Measurements from ENCODE around the gene RFC5. TPM values are rescaled to one million over a fixed set of nuclear protein-coding genes. Genes with fewer than 3 reads are reported as not detected.

Gene RFC5
- total and polyA plus RNA-seq, 2 of the 13 experiments (the other 11 are each of a cell fraction or from before 2014, with no cell fraction given): 16.8 to 51.4 TPM

DNA sequence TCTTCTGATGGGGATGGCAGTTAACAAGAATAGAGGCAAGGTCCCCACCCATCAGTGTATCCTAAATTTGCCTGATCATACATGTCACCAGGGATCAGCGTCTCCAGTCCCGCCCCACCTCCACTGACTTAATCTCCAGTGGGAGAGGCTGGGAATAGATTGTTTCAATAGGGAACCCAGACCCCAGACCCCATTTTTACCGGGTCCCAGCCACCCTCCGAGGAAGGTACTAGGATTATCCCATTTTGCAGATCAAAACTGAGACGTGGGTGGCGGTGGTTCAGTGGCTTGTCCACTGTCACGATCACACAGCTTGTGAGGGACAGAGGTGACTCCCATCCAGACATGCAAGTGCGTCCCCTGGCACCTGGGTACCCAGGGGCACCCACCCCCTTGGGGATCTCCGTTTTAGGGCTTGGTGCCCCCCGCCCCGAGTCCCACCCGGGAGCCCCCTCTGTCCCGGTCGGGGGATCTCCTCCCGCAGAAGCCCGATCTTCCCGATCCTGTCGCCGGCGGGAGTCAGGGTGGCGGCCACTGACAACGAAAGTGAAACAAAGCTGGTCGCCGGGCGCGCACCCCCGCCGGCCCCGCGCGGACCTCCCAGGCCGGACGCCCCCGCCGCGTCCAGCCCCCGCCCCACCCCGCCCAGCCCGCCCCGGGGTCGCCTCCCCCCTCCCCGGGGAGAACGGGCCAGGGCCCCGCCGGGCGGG, 44.0 kb downstream of the RFC5 start:
- 2% methylated on average over 7 of the region's 46 CpGs for WGBS (ENCODE audit: low lambda C conversion rate)
- peak; percentile 10; the same call in 1 of the 3 replicates for ATAC-seq
- no peaks in the 10 kb centered on the region for H4K20me1 ChIP-seq (ENCODE audit: insufficient read depth, low read length)
- no peaks in the 10 kb centered on the region for H3K36me3 ChIP-seq (replicated peaks in 1 of 2; ENCODE audit: control insufficient read depth in 1 of 2, insufficient read depth in 2 of 2, low read length in 2 of 2)
- no TSS peak for BruUV-seq (replicated peaks)
- peak overlapping the region; percentile 73 for H3K27ac ChIP-seq (ENCODE audit: extremely low read length, insufficient read depth, low read length)
- H3K9me3 ChIP-seq (ENCODE audit: low read length): no peaks in the 10 kb centered on the region
- ChIA-PET CTCF (ENCODE audit: low intra/inter-chr PET ratio, low total read pairs) (no interaction called here), POLR2A (interaction anchor here (0.6 to 2.0 kb wide), 6 partner anchors 23 to 316 kb away, joined by 3 to 7 read pairs (median 4); partner anchors contain the start of genes SUDS3, TAOK3 and VSIG10)
- peak overlapping the region; percentile 78 for H3K9ac ChIP-seq (ENCODE audit: insufficient read depth, low read depth, low read length)
- H3K4me3 ChIP-seq (replicated peaks in 1 of 3; ENCODE audit: insufficient read depth in 1 of 3, low read depth in 2 of 3, low read length in 3 of 3): peak overlapping the region; percentile 69 to 92 (median 86)
- peaks cover 70% of the 10 kb centered on the region for H3K4me1 ChIP-seq (ENCODE audit: insufficient read depth, low read length)
- no peak for FAIRE-seq
- no peaks in the 10 kb centered on the region; a peak in 1 of 5 replicates for H3K27me3 ChIP-seq (ENCODE audit: control insufficient read depth in 1 of 2, insufficient read depth in 2 of 2, low read length in 2 of 2)
- peak overlapping the region; percentile 96 for H3K4me2 ChIP-seq (ENCODE audit: low read depth, low read length)
- in situ Hi-C loops (cut with HindIII; ENCODE audit: extremely low pct_ligation_motif_present, low pct_unique_long_range_greater_than_20kb): no loop called here
- intact Hi-C loops (cut with micrococcal nuclease; ENCODE audit: unreplicated experiment): loop anchor here (1.0 kb wide), 2 partner anchors 8 to 43 kb away; no protein-coding TSS in a partner anchor
- H3K79me2 ChIP-seq (ENCODE audit: insufficient read depth, low read length): peaks cover 17% of the 10 kb centered on the region
- H2AFZ ChIP-seq (ENCODE audit: low read length): no peak overlapping the region
- no peak for DNase-seq (ENCODE audit: low spot score)
- TF ChIP-seq, protein P1, sequence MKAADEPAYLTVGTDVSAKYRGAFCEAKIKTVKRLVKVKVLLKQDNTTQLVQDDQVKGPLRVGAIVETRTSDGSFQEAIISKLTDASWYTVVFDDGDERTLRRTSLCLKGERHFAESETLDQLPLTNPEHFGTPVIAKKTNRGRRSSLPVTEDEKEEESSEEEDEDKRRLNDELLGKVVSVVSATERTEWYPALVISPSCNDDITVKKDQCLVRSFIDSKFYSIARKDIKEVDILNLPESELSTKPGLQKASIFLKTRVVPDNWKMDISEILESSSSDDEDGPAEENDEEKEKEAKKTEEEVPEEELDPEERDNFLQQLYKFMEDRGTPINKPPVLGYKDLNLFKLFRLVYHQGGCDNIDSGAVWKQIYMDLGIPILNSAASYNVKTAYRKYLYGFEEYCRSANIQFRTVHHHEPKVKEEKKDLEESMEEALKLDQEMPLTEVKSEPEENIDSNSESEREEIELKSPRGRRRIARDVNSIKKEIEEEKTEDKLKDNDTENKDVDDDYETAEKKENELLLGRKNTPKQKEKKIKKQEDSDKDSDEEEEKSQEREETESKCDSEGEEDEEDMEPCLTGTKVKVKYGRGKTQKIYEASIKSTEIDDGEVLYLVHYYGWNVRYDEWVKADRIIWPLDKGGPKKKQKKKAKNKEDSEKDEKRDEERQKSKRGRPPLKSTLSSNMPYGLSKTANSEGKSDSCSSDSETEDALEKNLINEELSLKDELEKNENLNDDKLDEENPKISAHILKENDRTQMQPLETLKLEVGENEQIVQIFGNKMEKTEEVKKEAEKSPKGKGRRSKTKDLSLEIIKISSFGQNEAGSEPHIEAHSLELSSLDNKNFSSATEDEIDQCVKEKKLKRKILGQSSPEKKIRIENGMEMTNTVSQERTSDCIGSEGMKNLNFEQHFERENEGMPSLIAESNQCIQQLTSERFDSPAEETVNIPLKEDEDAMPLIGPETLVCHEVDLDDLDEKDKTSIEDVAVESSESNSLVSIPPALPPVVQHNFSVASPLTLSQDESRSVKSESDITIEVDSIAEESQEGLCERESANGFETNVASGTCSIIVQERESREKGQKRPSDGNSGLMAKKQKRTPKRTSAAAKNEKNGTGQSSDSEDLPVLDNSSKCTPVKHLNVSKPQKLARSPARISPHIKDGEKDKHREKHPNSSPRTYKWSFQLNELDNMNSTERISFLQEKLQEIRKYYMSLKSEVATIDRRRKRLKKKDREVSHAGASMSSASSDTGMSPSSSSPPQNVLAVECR (CRISPR knock-in tag; IDR thresholded peaks at IDR 0.05; ENCODE audit: borderline replicate concordance): peak; percentile 6; the same call in 1 of the 2 replicates
- TF ChIP-seq TARDBP (CRISPR knock-in tag; IDR thresholded peaks at IDR 0.05) (no peak), BRCA1 (CRISPR knock-in tag; IDR thresholded peaks at IDR 0.05) (no peak), ASH2L (IDR thresholded peaks at IDR 0.05; ENCODE audit: insufficient read length, low read depth, low read length) (peak; percentile 51), AGO2 (optimal IDR thresholded peaks at IDR 0.05; ENCODE audit: low read depth, low read length) (peak; percentile 45), PCBP1 (IDR thresholded peaks at IDR 0.05; ENCODE audit: borderline replicate concordance, low read depth, low read length) (no peak), ZNF501 (CRISPR knock-in tag; IDR thresholded peaks at IDR 0.05) (peak; percentile 38; the same call in 1 of the 2 replicates), SMAD1 (CRISPR knock-in tag; IDR thresholded peaks at IDR 0.05; ENCODE audit: borderline replicate concordance, low read depth) (0 out of 2 replicates have a peak, but pooled peaks have one; percentile 49), IRF2 (CRISPR knock-in tag; IDR thresholded peaks at IDR 0.05) (0 out of 2 replicates have a peak, but pooled peaks have one; percentile 63)
- TF ChIP-seq, protein P2, sequence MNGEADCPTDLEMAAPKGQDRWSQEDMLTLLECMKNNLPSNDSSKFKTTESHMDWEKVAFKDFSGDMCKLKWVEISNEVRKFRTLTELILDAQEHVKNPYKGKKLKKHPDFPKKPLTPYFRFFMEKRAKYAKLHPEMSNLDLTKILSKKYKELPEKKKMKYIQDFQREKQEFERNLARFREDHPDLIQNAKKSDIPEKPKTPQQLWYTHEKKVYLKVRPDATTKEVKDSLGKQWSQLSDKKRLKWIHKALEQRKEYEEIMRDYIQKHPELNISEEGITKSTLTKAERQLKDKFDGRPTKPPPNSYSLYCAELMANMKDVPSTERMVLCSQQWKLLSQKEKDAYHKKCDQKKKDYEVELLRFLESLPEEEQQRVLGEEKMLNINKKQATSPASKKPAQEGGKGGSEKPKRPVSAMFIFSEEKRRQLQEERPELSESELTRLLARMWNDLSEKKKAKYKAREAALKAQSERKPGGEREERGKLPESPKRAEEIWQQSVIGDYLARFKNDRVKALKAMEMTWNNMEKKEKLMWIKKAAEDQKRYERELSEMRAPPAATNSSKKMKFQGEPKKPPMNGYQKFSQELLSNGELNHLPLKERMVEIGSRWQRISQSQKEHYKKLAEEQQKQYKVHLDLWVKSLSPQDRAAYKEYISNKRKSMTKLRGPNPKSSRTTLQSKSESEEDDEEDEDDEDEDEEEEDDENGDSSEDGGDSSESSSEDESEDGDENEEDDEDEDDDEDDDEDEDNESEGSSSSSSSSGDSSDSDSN (CRISPR knock-in tag; IDR thresholded peaks at IDR 0.05): 0 out of 2 replicates have a peak, but pooled peaks have one; percentile 15
- TF ChIP-seq, protein P3, sequence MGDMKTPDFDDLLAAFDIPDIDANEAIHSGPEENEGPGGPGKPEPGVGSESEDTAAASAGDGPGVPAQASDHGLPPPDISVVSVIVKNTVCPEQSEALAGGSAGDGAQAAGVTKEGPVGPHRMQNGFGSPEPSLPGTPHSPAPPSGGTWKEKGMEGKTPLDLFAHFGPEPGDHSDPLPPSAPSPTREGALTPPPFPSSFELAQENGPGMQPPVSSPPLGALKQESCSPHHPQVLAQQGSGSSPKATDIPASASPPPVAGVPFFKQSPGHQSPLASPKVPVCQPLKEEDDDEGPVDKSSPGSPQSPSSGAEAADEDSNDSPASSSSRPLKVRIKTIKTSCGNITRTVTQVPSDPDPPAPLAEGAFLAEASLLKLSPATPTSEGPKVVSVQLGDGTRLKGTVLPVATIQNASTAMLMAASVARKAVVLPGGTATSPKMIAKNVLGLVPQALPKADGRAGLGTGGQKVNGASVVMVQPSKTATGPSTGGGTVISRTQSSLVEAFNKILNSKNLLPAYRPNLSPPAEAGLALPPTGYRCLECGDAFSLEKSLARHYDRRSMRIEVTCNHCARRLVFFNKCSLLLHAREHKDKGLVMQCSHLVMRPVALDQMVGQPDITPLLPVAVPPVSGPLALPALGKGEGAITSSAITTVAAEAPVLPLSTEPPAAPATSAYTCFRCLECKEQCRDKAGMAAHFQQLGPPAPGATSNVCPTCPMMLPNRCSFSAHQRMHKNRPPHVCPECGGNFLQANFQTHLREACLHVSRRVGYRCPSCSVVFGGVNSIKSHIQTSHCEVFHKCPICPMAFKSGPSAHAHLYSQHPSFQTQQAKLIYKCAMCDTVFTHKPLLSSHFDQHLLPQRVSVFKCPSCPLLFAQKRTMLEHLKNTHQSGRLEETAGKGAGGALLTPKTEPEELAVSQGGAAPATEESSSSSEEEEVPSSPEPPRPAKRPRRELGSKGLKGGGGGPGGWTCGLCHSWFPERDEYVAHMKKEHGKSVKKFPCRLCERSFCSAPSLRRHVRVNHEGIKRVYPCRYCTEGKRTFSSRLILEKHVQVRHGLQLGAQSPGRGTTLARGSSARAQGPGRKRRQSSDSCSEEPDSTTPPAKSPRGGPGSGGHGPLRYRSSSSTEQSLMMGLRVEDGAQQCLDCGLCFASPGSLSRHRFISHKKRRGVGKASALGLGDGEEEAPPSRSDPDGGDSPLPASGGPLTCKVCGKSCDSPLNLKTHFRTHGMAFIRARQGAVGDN (CRISPR knock-in tag; IDR thresholded peaks at IDR 0.05): peak; percentile 19; the same call in 1 of the 2 replicates
